Measurements from ENCODE around the gene SCNN1A.

DNA sequence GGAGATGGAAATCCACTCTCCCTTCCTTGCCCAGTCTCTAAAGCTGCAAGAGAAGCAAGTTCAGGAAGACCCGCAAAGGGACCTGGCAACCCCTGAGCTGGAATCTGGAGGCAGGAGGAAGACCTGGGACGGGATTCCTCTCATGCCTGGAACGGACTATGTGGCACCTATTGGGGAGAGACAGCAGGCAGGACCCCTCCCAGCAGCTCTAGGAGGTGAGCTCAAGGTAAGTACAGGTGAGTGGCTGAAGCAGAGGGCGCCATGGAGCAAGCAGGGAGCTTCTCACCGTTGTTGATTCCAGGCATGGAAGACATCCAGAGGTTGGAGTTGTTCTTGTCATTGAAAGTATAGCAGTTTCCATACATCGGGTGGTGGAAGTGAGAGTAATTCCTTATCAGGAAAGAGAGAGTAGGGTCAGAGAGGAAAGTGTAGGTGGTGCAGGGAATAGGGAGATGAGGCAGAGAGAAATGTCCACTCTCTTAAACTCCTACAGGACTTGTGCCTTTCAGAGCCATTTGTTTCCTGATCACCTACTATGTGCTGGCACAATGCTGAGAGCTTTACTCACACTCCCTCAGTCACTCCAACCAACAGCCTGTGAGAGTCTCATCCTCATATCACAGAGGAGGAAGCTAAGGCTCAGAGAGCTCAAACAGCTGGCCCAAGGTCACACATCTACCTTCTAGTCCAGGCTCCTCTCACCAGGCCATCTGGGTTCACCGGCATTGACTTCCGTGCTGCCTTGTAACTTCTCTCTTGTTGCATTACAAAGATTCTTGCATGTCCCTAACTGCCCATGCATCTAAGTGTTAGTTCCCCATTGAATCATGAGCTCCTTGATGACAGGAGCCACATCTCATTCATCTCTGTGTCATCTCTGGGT is 19.6 kb downstream of the SCNN1A start:
- TF ChIP-seq GABPA (IDR thresholded peaks at IDR 0.05; ENCODE audit: low read depth) (no peak), POLR2AphosphoS5 (IDR thresholded peaks at IDR 0.05; ENCODE audit: low read depth) (no peak), SPI1 (IDR thresholded peaks at IDR 0.05; ENCODE audit: borderline replicate concordance, low read depth) (peak; percentile 63; the same call in 1 of the 2 replicates)
- TF ChIP-seq, protein P1, sequence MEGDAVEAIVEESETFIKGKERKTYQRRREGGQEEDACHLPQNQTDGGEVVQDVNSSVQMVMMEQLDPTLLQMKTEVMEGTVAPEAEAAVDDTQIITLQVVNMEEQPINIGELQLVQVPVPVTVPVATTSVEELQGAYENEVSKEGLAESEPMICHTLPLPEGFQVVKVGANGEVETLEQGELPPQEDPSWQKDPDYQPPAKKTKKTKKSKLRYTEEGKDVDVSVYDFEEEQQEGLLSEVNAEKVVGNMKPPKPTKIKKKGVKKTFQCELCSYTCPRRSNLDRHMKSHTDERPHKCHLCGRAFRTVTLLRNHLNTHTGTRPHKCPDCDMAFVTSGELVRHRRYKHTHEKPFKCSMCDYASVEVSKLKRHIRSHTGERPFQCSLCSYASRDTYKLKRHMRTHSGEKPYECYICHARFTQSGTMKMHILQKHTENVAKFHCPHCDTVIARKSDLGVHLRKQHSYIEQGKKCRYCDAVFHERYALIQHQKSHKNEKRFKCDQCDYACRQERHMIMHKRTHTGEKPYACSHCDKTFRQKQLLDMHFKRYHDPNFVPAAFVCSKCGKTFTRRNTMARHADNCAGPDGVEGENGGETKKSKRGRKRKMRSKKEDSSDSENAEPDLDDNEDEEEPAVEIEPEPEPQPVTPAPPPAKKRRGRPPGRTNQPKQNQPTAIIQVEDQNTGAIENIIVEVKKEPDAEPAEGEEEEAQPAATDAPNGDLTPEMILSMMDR (IDR thresholded peaks at IDR 0.05; ENCODE audit: insufficient read depth, low read length), result no peak
- TF ChIP-seq, protein P2, sequence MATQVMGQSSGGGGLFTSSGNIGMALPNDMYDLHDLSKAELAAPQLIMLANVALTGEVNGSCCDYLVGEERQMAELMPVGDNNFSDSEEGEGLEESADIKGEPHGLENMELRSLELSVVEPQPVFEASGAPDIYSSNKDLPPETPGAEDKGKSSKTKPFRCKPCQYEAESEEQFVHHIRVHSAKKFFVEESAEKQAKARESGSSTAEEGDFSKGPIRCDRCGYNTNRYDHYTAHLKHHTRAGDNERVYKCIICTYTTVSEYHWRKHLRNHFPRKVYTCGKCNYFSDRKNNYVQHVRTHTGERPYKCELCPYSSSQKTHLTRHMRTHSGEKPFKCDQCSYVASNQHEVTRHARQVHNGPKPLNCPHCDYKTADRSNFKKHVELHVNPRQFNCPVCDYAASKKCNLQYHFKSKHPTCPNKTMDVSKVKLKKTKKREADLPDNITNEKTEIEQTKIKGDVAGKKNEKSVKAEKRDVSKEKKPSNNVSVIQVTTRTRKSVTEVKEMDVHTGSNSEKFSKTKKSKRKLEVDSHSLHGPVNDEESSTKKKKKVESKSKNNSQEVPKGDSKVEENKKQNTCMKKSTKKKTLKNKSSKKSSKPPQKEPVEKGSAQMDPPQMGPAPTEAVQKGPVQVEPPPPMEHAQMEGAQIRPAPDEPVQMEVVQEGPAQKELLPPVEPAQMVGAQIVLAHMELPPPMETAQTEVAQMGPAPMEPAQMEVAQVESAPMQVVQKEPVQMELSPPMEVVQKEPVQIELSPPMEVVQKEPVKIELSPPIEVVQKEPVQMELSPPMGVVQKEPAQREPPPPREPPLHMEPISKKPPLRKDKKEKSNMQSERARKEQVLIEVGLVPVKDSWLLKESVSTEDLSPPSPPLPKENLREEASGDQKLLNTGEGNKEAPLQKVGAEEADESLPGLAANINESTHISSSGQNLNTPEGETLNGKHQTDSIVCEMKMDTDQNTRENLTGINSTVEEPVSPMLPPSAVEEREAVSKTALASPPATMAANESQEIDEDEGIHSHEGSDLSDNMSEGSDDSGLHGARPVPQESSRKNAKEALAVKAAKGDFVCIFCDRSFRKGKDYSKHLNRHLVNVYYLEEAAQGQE (IDR thresholded peaks at IDR 0.05; ENCODE audit: insufficient replicate concordance, low read depth), result no peak

Measured in HL-60 (cell line).